MM.1S (cell line): ENCODE data around the gene EXOSC7.
A peak's percentile ranks its signal among the peaks of the same experiment; 100 is the strongest.

ENCODE experiments used
- EZH2 ChIP-seq: fragments of 300-600 bp; sonication (generic); optimal IDR thresholded peaks from 2 replicates; pipeline ENCODE3; 2017; ENCODE audit warnings: low read depth, mild to moderate bottlenecking, antibody characterized with exemption, low read length, mixed read lengths
- EZH2phosphoT487 ChIP-seq: fragments of 300-600 bp; sonication (generic); IDR thresholded peaks from 2 replicates; pipeline ENCODE4 v1.6.1; 2018; ENCODE audit warnings: antibody characterized with exemption, low read length
- TF ChIP-seq, protein P1 (sequence below): fragments of 300-600 bp; sonication (generic); IDR thresholded peaks from 2 replicates; pipeline ENCODE4 v1.5.1; 2016; ENCODE audit warnings: antibody characterized with exemption, low read length, mixed read lengths

DNA sequence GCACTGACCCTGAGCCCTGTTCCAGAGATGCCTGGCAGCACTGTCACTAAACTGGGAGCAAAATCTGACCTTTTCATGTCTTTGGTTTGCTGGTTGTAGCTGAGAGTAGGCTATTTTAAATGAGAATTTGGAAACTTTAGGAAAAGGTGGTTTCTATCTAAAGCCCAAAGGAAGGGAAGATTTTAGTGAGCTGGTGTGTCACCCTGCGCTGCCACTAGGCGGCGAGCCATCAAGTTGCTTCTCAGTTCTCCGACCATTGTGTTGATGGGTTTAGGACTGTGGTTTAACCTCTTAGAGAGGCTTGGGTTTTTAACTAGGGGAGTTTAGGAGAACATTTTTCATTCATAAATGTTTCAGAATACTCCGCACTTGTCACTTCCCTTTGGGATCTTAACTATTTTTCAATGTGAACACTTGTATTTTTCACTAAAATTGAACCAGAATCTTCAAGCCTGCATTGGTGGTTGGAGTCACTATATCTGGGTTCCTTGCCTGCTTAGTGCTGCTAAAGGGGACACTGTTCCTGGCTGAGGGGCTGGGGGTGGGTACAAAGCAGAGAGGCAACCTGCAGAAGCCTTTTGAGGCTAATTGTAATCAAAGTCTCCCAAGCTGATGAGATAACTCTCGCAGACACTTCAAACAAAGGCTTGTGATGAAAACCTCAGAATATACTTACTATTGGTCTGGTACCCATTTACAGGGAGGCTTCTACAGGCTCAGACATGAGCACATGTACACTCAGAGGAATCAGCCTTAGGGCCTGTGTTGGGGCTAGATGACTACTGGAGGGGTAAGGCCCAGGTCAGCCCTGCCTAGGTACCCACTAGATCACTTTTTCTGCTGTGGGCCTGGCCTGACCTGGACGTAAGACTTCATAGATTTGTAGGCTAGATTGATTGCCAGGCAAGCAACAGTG, 16.8 kb downstream of the EXOSC7 start:
- TF ChIP-seq, protein P1, sequence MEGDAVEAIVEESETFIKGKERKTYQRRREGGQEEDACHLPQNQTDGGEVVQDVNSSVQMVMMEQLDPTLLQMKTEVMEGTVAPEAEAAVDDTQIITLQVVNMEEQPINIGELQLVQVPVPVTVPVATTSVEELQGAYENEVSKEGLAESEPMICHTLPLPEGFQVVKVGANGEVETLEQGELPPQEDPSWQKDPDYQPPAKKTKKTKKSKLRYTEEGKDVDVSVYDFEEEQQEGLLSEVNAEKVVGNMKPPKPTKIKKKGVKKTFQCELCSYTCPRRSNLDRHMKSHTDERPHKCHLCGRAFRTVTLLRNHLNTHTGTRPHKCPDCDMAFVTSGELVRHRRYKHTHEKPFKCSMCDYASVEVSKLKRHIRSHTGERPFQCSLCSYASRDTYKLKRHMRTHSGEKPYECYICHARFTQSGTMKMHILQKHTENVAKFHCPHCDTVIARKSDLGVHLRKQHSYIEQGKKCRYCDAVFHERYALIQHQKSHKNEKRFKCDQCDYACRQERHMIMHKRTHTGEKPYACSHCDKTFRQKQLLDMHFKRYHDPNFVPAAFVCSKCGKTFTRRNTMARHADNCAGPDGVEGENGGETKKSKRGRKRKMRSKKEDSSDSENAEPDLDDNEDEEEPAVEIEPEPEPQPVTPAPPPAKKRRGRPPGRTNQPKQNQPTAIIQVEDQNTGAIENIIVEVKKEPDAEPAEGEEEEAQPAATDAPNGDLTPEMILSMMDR, result peak; percentile 88
- no peak for TF ChIP-seq EZH2
- TF ChIP-seq EZH2phosphoT487, result no peak
